ENCODE data around the gene ZP1. TPM values are rescaled to one million over a fixed set of nuclear protein-coding genes. Genes with fewer than 3 reads are reported as not detected.

ZP1 gene
- total and polyA plus RNA-seq, 2 of the 8 experiments (the other 6 are each of a cell fraction or from before 2014, with no cell fraction given) = not detected

- no peak for TF ChIP-seq RBBP5 (IDR thresholded peaks at IDR 0.05; ENCODE audit: borderline replicate concordance, low read depth, low read length)
Observed at GRCh38 chr11:60840470-60841430, 26.6 kb upstream of the ZP1 start (continued).
